A549 treated with CORT108297 at 1 μM for 4 hours (cell line): ENCODE results near the gene ZNF430. TPM values are rescaled to one million over a fixed set of nuclear protein-coding genes. Genes with fewer than 3 reads are reported as not detected.

Source experiments
- total RNA-seq: library from RNA; stranded (reverse); fragments of 200-300 nt; extraction: Qiagen RNA extraction; gene quantifications from 5 replicates; pipeline ENCODE4 v1.2.3, GENCODE V29; 2022

The ZNF430 gene
- 1.2 to 2.6 TPM (median 1.8 TPM) in 5 replicates for total RNA-seq

GRCh38 chr19:21020298-21021227, at the start of gene ZNF430:
ZNF430 (plus strand) TSS chr19:21020657; CDS start chr19:21020801, 144 bp downstream.

DNA sequence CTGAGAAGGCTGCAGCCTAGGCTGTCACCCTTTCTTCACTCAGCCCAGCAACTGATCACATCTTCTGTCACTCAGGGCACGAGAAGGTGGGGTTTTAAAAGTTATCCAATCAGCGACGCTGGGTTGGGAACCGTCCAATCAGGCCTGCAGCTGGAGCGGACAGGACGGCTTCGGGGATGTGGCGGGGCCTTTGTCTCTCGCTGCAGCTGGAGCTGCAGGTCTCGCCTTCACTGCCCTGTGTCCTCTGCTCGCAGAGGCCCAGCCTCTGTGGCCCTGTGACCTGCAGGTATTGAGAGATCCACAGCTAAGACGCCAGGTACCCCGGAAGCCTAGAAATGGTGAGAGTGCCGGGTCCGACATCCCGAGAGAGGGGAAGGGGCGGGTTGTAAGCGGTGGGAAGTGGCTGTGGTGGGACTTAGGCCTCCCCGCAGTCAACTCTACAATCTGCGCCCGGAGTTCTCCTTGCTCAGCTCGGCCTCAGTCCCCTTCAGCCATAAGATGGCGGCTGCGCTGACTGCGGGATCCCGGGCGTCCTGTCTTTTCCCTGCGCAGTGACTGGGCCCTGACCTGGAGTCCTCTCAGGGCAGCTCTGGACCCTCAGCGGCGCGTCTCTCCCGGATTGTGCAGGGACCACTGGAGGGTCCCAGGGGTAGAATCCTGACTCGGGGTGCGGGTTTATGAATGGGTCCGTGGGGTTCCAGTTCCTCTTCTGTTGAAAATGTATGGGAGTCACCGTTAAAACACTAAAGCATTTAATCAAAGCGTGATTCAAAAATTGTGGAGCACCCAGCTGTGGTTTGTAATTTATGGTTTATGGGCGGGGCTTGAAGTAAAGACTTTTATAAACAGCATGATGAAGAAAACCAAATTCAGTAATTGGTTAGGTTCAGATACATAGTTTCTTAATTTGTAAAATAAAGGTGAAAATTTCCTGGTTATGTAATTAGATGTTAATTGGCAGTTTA, 61.8 kb downstream of the ZNF430 start, which contains the start of gene ZNF714:
ZNF714 (plus strand) TSS at position 193 of the 965 bp plus-strand sequence. CDS start 16,066 bp downstream, outside the sequence.

Other genes starting within 250 kb of the ZNF430 start
- gene ZNF66, start 244.4 kb upstream of the ZNF430 start, total RNA-seq: not detected in 5 replicates
- 0.07 to 0.48 TPM (median 0.13 TPM) in 5 replicates for gene ZNF85, start 97.4 kb upstream of the ZNF430 start, total RNA-seq
- 2.1 to 3.3 TPM (median 2.9 TPM) in 5 replicates for gene ZNF714, start 61.5 kb downstream of the ZNF430 start, total RNA-seq
- 2.5 to 3.9 TPM (median 3.1 TPM) in 5 replicates for gene ZNF431, start 121.4 kb downstream of the ZNF430 start, total RNA-seq